GM23338 (cell line): ENCODE results near the gene MPHOSPH6. TPM values are rescaled to one million over a fixed set of nuclear protein-coding genes. Genes with fewer than 3 reads are reported as not detected.

Source experiments
- ATAC-seq: fragments of 200-7000 bp; cut with Tn5 transposase; 3 replicates; pipeline ENCODE4 v1.9.1; 2020
- DNase-seq: peaks from one replicate; pipeline ENCODE4 v3.0.0-alpha.2; 2015; ENCODE audit warnings: low spot score
- H2AFZ ChIP-seq: fragments of 200-600 bp; sonication (generic); 2 replicates; pipeline ENCODE4 v1.8.0; 2016; ENCODE audit warnings: antibody characterized with exemption, mild to moderate bottlenecking, moderate library complexity
- H3F3A ChIP-seq: fragments of 200-600 bp; sonication (generic); replicated peaks from 2 replicates; pipeline ENCODE4 v1.8.0; 2017; ENCODE audit warnings: antibody characterized with exemption, mixed run types, low read depth
- H3K27ac ChIP-seq: fragments of 200-600 bp; sonication (generic); 2 replicates; pipeline ENCODE4 v1.6.1; 2016; ENCODE audit warnings: low read depth
- H3K27me3 ChIP-seq: fragments of 200-600 bp; sonication (generic); 2 replicates; pipeline ENCODE4 v1.8.0; 2016; ENCODE audit warnings: mild to moderate bottlenecking, mixed run types, moderate library complexity; ENCODE audit not compliant: insufficient read depth
- H3K36me3 ChIP-seq: fragments of 200-600 bp; sonication (generic); 2 replicates; pipeline ENCODE4 v1.8.0; 2016; ENCODE audit warnings: mild to moderate bottlenecking; ENCODE audit not compliant: insufficient read depth
- H3K4me1 ChIP-seq: fragments of 200-600 bp; sonication (generic); 2 replicates; pipeline ENCODE4 v1.8.0; 2016; ENCODE audit warnings: mild to moderate bottlenecking, moderate library complexity; ENCODE audit not compliant: insufficient read depth
- H3K4me2 ChIP-seq: fragments of 200-600 bp; sonication (generic); 2 replicates; pipeline ENCODE4 v1.7.1; 2017; ENCODE audit warnings: mixed run types
- H3K4me3 ChIP-seq: fragments of 200-600 bp; sonication (generic); 2 replicates; pipeline ENCODE4 v1.6.1; 2016; ENCODE audit warnings: mixed run types
- H3K79me2 ChIP-seq: fragments of 200-600 bp; sonication (generic); replicated peaks from 2 replicates; pipeline ENCODE4 v1.8.0; 2017; ENCODE audit warnings: mild to moderate bottlenecking; ENCODE audit not compliant: insufficient read depth
- H3K9me2 ChIP-seq: fragments of 200-600 bp; sonication (generic); 2 replicates; pipeline ENCODE4 v1.8.0; 2017; ENCODE audit not compliant: insufficient read depth
- H4K20me1 ChIP-seq: fragments of 200-600 bp; sonication (generic); replicated peaks from 2 replicates; pipeline ENCODE4 v1.8.0; 2017; ENCODE audit warnings: mild to moderate bottlenecking; ENCODE audit not compliant: insufficient read depth
- H3K27ac Mint-ChIP-seq: 2 replicates; pipeline ENCODE4 v1.8.0; 2020; ENCODE audit warnings: inconsistent platforms, mild to moderate bottlenecking, moderate library complexity, mixed read lengths
- H3K27me3 Mint-ChIP-seq: 3 replicates; pipeline ENCODE4 v1.8.0; 2022; ENCODE audit warnings: low read depth, mild to moderate bottlenecking, moderate library complexity, mixed read lengths, inconsistent platforms; ENCODE audit not compliant: insufficient read depth, poor library complexity
- H3K36me3 Mint-ChIP-seq: 3 replicates; pipeline ENCODE4 v1.8.0; 2021; ENCODE audit warnings: low read depth, mild to moderate bottlenecking, inconsistent platforms, moderate library complexity, mixed read lengths
- H3K4me1 Mint-ChIP-seq: 3 replicates; pipeline ENCODE4 v1.8.0; 2020; ENCODE audit warnings: mild to moderate bottlenecking, inconsistent platforms, mixed read lengths
- H3K4me3 Mint-ChIP-seq: 3 replicates; pipeline ENCODE4 v1.8.0; 2021; ENCODE audit warnings: moderate library complexity, mild to moderate bottlenecking, inconsistent platforms, mixed read lengths
- H3K9me3 Mint-ChIP-seq: 3 replicates; pipeline ENCODE4 v1.8.0; 2020; ENCODE audit warnings: moderate library complexity, mild to moderate bottlenecking, inconsistent platforms, mixed read lengths
- EZH2phosphoT487 ChIP-seq: fragments of 200-600 bp; sonication (generic); IDR thresholded peaks from one replicate; pipeline ENCODE4 v1.8.1; 2018; ENCODE audit warnings: antibody characterized with exemption; ENCODE audit not compliant: unreplicated experiment
- STAT1 ChIP-seq: IDR thresholded peaks from one replicate; pipeline ENCODE4 v1.6.1; 2016; ENCODE audit warnings: antibody characterized with exemption; ENCODE audit not compliant: unreplicated experiment
- polyA plus RNA-seq: library from polyadenylated mRNA; unstranded; fragments of >200 nt; fragmentation: Nextera tagmentation; extraction: Ambion mirVana; gene quantifications from 2 replicates; pipeline ENCODE4 v1.2.1, GENCODE V29; 2016
- total RNA-seq: library from RNA; depleted of rRNA; stranded (reverse); fragments of >200 nt; shearing (Covaris generic); gene quantifications from 2 replicates; pipeline ENCODE4 v1.2.3, GENCODE V29; 2014
- TF ChIP-seq, protein P1 (sequence below): IDR thresholded peaks from one replicate; pipeline ENCODE4 v1.6.1; 2018; ENCODE audit warnings: antibody characterized with exemption; ENCODE audit not compliant: unreplicated experiment
- TF ChIP-seq, protein P2 (sequence below), 2 experiments: fragments of 200-600 bp in 1 of 2; sonication (generic) in 1 of 2; conservative IDR thresholded peaks; 2 replicates each; pipeline versions ENCODE4 v1.5.1 to v1.6.1; 2016 to 2017; ENCODE audit warnings: antibody characterized with exemption in 2 of 2, low read depth in 2 of 2, mild to moderate bottlenecking in 2 of 2, moderate library complexity in 1 of 2

Gene MPHOSPH6
- total and polyA plus RNA-seq, 2 experiments from 2014 or later: 40.8 to 94.7 TPM

DNA sequence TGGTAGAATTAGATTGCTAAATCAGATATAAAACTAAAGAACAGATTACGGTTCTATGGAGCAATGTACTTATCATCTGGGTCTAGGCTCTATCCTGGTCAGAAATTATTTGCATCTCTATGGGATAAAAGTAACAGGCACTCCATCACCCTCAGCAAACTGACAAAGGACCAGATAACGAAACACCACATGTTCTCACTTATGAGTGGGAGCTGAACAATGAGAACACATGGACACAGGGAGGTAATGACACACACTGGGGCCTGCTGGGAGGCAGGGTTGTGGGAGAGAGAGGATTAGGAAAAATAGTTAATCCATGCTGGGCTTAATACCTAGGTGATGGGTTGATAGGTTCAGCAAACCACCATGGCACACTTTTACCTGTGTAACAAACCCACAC is 61.9 kb downstream of the MPHOSPH6 start:
- no peaks in the 10 kb centered on the region for H3K79me2 ChIP-seq
- Mint-ChIP-seq H3K4me1 (no peaks in the 10 kb centered on the region), H3K4me3 (no peak overlapping the region), H3K27me3 (peaks cover 5% of the 10 kb centered on the region), H3K27ac (no peak overlapping the region), H3K9me3 (no peaks in the 10 kb centered on the region), H3K36me3 (no peaks in the 10 kb centered on the region)
- peaks cover 5% of the 10 kb centered on the region; the same call in 1 of the 2 replicates for H3K9me2 ChIP-seq
- no peaks in the 10 kb centered on the region for H3K36me3 ChIP-seq
- ATAC-seq (no peak), DNase-seq (no peak)
- H3K4me2 ChIP-seq: no peak overlapping the region
- no peaks in the 10 kb centered on the region for H3K27me3 ChIP-seq
- no peaks in the 10 kb centered on the region for H3K4me1 ChIP-seq
- H3K27ac ChIP-seq: no peak overlapping the region
- TF ChIP-seq EZH2phosphoT487: no peak
- TF ChIP-seq, protein P1, sequence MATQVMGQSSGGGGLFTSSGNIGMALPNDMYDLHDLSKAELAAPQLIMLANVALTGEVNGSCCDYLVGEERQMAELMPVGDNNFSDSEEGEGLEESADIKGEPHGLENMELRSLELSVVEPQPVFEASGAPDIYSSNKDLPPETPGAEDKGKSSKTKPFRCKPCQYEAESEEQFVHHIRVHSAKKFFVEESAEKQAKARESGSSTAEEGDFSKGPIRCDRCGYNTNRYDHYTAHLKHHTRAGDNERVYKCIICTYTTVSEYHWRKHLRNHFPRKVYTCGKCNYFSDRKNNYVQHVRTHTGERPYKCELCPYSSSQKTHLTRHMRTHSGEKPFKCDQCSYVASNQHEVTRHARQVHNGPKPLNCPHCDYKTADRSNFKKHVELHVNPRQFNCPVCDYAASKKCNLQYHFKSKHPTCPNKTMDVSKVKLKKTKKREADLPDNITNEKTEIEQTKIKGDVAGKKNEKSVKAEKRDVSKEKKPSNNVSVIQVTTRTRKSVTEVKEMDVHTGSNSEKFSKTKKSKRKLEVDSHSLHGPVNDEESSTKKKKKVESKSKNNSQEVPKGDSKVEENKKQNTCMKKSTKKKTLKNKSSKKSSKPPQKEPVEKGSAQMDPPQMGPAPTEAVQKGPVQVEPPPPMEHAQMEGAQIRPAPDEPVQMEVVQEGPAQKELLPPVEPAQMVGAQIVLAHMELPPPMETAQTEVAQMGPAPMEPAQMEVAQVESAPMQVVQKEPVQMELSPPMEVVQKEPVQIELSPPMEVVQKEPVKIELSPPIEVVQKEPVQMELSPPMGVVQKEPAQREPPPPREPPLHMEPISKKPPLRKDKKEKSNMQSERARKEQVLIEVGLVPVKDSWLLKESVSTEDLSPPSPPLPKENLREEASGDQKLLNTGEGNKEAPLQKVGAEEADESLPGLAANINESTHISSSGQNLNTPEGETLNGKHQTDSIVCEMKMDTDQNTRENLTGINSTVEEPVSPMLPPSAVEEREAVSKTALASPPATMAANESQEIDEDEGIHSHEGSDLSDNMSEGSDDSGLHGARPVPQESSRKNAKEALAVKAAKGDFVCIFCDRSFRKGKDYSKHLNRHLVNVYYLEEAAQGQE: no peak
- TF ChIP-seq, protein P2, sequence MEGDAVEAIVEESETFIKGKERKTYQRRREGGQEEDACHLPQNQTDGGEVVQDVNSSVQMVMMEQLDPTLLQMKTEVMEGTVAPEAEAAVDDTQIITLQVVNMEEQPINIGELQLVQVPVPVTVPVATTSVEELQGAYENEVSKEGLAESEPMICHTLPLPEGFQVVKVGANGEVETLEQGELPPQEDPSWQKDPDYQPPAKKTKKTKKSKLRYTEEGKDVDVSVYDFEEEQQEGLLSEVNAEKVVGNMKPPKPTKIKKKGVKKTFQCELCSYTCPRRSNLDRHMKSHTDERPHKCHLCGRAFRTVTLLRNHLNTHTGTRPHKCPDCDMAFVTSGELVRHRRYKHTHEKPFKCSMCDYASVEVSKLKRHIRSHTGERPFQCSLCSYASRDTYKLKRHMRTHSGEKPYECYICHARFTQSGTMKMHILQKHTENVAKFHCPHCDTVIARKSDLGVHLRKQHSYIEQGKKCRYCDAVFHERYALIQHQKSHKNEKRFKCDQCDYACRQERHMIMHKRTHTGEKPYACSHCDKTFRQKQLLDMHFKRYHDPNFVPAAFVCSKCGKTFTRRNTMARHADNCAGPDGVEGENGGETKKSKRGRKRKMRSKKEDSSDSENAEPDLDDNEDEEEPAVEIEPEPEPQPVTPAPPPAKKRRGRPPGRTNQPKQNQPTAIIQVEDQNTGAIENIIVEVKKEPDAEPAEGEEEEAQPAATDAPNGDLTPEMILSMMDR (conservative IDR thresholded peaks at IDR 0.05; ENCODE audit: low read depth in 2 of 2): no peak
- no peaks in the 10 kb centered on the region for H3F3A ChIP-seq
- H2AFZ ChIP-seq: no peak overlapping the region
- H4K20me1 ChIP-seq: no peaks in the 10 kb centered on the region
- H3K4me3 ChIP-seq: no peak overlapping the region

DNA sequence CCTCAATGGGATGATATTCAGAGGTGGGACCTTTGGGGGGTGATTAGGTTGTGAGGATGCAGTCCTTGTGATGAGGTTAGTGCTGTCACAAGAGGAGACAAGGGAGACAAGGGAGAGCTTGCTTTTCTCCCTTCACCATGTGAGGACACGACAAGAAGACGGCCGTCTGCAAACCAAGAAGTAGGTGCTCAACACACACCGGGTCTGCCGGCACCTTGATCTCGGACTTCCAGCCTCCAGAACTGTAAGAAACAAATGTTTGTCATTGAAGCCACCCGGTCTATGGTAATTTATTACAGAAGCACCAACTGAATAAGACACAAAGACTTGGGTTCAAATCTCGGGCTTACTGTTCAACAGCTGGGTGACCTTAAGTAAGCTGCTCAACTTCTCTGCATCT is 64.9 kb downstream of the MPHOSPH6 start:
- H3F3A ChIP-seq: no peaks in the 10 kb centered on the region
- no peak overlapping the region for H3K4me3 Mint-ChIP-seq
- no peak overlapping the region for H2AFZ ChIP-seq
- no peak overlapping the region for H3K4me3 ChIP-seq
- no peaks in the 10 kb centered on the region for H3K4me1 ChIP-seq
- TF ChIP-seq, protein P1: no peak
- TF ChIP-seq STAT1: no peak
- TF ChIP-seq, protein P2 (conservative IDR thresholded peaks at IDR 0.05; ENCODE audit: low read depth in 2 of 2): no peak
- no peaks in the 10 kb centered on the region for H3K79me2 ChIP-seq
- no peaks in the 10 kb centered on the region; the same call in 2 of the 3 replicates for H3K9me3 Mint-ChIP-seq
- H3K27me3 Mint-ChIP-seq: peaks cover 5% of the 10 kb centered on the region
- H3K4me2 ChIP-seq: no peak overlapping the region
- H3K9me2 ChIP-seq: peaks cover 18% of the 10 kb centered on the region; the same call in 1 of the 2 replicates
- H3K27ac ChIP-seq: no peak overlapping the region
- DNase-seq (no peak), ATAC-seq (no peak)
- no peaks in the 10 kb centered on the region for H3K27me3 ChIP-seq
- H4K20me1 ChIP-seq: no peaks in the 10 kb centered on the region
- H3K36me3 Mint-ChIP-seq: no peaks in the 10 kb centered on the region
- no peaks in the 10 kb centered on the region for H3K4me1 Mint-ChIP-seq
- H3K27ac Mint-ChIP-seq: no peak overlapping the region
- H3K36me3 ChIP-seq: no peaks in the 10 kb centered on the region
